ENCODE results near the gene CERS3. TPM values are rescaled to one million over a fixed set of nuclear protein-coding genes. Genes with fewer than 3 reads are reported as not detected.
"Not testable (repeated sequence)": the region's sequence is repeated elsewhere in the genome, so short reads cannot be mapped to it uniquely, and the experiment has no call there.

CERS3 gene
- total RNA-seq, 1 donor from 2014 or later, result 0.57 TPM

- intact Hi-C loops (cut with micrococcal nuclease), result no loop called here
Observed at GRCh38 chr15:100468285-100468684, 60.5 kb downstream of the CERS3 start.

- intact Hi-C loops (cut with micrococcal nuclease), result no loop called here
Observed at GRCh38 chr15:100466073-100466472, 62.7 kb downstream of the CERS3 start.

GRCh38 chr15:100464888-100465287 lies 63.9 kb downstream of the CERS3 start:
- intact Hi-C loops (cut with micrococcal nuclease), result no loop called here

- intact Hi-C loops (cut with micrococcal nuclease), result no loop called here
Observed at GRCh38 chr15:100464256-100464655, 64.5 kb downstream of the CERS3 start.

- intact Hi-C loops (cut with micrococcal nuclease), result no loop called here
Observed at GRCh38 chr15:100463515-100463914, 65.2 kb downstream of the CERS3 start.

- intact Hi-C loops (cut with micrococcal nuclease), result no loop called here
Observed at GRCh38 chr15:100461049-100461448, 67.7 kb downstream of the CERS3 start.

GRCh38 chr15:100457201-100457600 lies 71.5 kb downstream of the CERS3 start:
- intact Hi-C loops (cut with micrococcal nuclease), result no loop called here

- intact Hi-C loops (cut with micrococcal nuclease), result no loop called here
Observed at GRCh38 chr15:100454148-100454547, 74.6 kb downstream of the CERS3 start.

- intact Hi-C loops (cut with micrococcal nuclease), result no loop called here
Observed at GRCh38 chr15:100448481-100448880, 80.3 kb downstream of the CERS3 start.

GRCh38 chr15:100441063-100441462 lies 87.7 kb downstream of the CERS3 start:
- intact Hi-C loops (cut with micrococcal nuclease), result not testable (repeated sequence)

GRCh38 chr15:100439514-100439913 lies 89.2 kb downstream of the CERS3 start:
- intact Hi-C loops (cut with micrococcal nuclease), result no loop called here

GRCh38 chr15:100438570-100438969 lies 90.2 kb downstream of the CERS3 start:
- intact Hi-C loops (cut with micrococcal nuclease), result no loop called here

GRCh38 chr15:100437261-100437660 lies 91.5 kb downstream of the CERS3 start:
- intact Hi-C loops (cut with micrococcal nuclease), result no loop called here

GRCh38 chr15:100434561-100434960 lies 94.2 kb downstream of the CERS3 start:
- intact Hi-C loops (cut with micrococcal nuclease), result no loop called here

- intact Hi-C loops (cut with micrococcal nuclease), result no loop called here
Observed at GRCh38 chr15:100434038-100434437, 94.7 kb downstream of the CERS3 start.

- intact Hi-C loops (cut with micrococcal nuclease), result no loop called here
Observed at GRCh38 chr15:100433304-100433703, 95.4 kb downstream of the CERS3 start.

GRCh38 chr15:100430411-100430810 lies 98.3 kb downstream of the CERS3 start:
- intact Hi-C loops (cut with micrococcal nuclease), result no loop called here

- intact Hi-C loops (cut with micrococcal nuclease), result no loop called here
Observed at GRCh38 chr15:100429116-100429728, 99.5 kb downstream of the CERS3 start.

- intact Hi-C loops (cut with micrococcal nuclease), result no loop called here
Observed at GRCh38 chr15:100426937-100427336, 101.8 kb downstream of the CERS3 start.

- intact Hi-C loops (cut with micrococcal nuclease), result no loop called here
Observed at GRCh38 chr15:100405179-100405578, 123.6 kb downstream of the CERS3 start.

GRCh38 chr15:100400996-100401395 lies 127.8 kb downstream of the CERS3 start:
- intact Hi-C loops (cut with micrococcal nuclease), result no loop called here

GRCh38 chr15:100394736-100395440 lies 133.9 kb downstream of the CERS3 start:
- intact Hi-C loops (cut with micrococcal nuclease), result no loop called here

GRCh38 chr15:100393008-100393407 lies 135.7 kb downstream of the CERS3 start:
- intact Hi-C loops (cut with micrococcal nuclease), result no loop called here
